Measurements from ENCODE around the gene NUDT8.
"Not testable (repeated sequence)": the region's sequence is repeated elsewhere in the genome, so short reads cannot be mapped to it uniquely, and the experiment has no call there.

GRCh38 chr11:67597458-67597857, 32.3 kb downstream of the NUDT8 start:
- not testable (repeated sequence) for TF ChIP-seq POLR2AphosphoS5, CTCF, EP300 (IDR thresholded peaks at IDR 0.05)
